ENCODE data around the gene SIPA1L3. TPM values are rescaled to one million over a fixed set of nuclear protein-coding genes. Genes with fewer than 3 reads are reported as not detected.

SIPA1L3 gene
- polyA plus RNA-seq, 1 donor from 2014 or later, result 2.8 TPM

- H3K9me3 ChIP-seq (ENCODE audit: low read length), result no peaks in the 10 kb centered on the region
- H3K27ac ChIP-seq (ENCODE audit: low read length), result no peak overlapping the region
- no peaks in the 10 kb centered on the region for H3K36me3 ChIP-seq (ENCODE audit: insufficient read depth, low read length)
- H3K4me3 ChIP-seq (ENCODE audit: low read length), result no peak overlapping the region
- H3K27me3 ChIP-seq (ENCODE audit: insufficient read depth, low read depth, low read length), result no peaks in the 10 kb centered on the region
- no peak overlapping the region for H3K9ac ChIP-seq (ENCODE audit: low read length)
- H3K79me2 ChIP-seq (replicated peaks; ENCODE audit: insufficient read depth, low read length), result no peaks in the 10 kb centered on the region
- H3F3A ChIP-seq (ENCODE audit: insufficient read depth, low read length, poor library complexity, severe bottlenecking), result no peaks in the 10 kb centered on the region
- no peaks in the 10 kb centered on the region for H3K9me2 ChIP-seq (ENCODE audit: insufficient read depth, low read length)
- TF ChIP-seq SMC3 (conservative IDR thresholded peaks at IDR 0.05; ENCODE audit: poor library complexity) (no peak), RAD21 (conservative IDR thresholded peaks at IDR 0.05) (no peak), EZH2 (IDR thresholded peaks at IDR 0.05; ENCODE audit: borderline replicate concordance, insufficient read depth, low read length, poor library complexity, severe bottlenecking) (no peak), EP300 (conservative IDR thresholded peaks at IDR 0.05; ENCODE audit: poor library complexity, severe bottlenecking) (no peak), POLR2AphosphoS5 (IDR thresholded peaks at IDR 0.05) (no peak), MXI1 (conservative IDR thresholded peaks at IDR 0.05; ENCODE audit: poor library complexity, severe bottlenecking) (no peak), REST (IDR thresholded peaks at IDR 0.05; ENCODE audit: borderline replicate concordance) (no peak), CTCF (IDR thresholded peaks at IDR 0.05; ENCODE audit: poor library complexity, severe bottlenecking) (no peak), TAF1 (IDR thresholded peaks at IDR 0.05; ENCODE audit: low read depth) (no peak)
- H4K20me1 ChIP-seq (ENCODE audit: insufficient read depth), result no peaks in the 10 kb centered on the region
- no peak overlapping the region for H2AFZ ChIP-seq (ENCODE audit: low read depth, low read length)
- H3K4me2 ChIP-seq (ENCODE audit: low read length), result no peak overlapping the region
Measured at GRCh38 chr19:38073841-38074685, 167.1 kb downstream of the SIPA1L3 start.

GRCh38 chr19:38076337-38076736 is 169.3 kb downstream of the SIPA1L3 start:
- no peak overlapping the region for H3K9ac ChIP-seq (ENCODE audit: low read length)
- H3K79me2 ChIP-seq (replicated peaks; ENCODE audit: insufficient read depth, low read length), result no peaks in the 10 kb centered on the region
- no peaks in the 10 kb centered on the region for H3F3A ChIP-seq (ENCODE audit: insufficient read depth, low read length, poor library complexity, severe bottlenecking)
- peak overlapping the region; percentile 27 for H3K27ac ChIP-seq (ENCODE audit: low read length)
- H2AFZ ChIP-seq (ENCODE audit: low read depth, low read length), result no peak overlapping the region
- H3K4me2 ChIP-seq (ENCODE audit: low read length), result no peak overlapping the region
- TF ChIP-seq EP300 (conservative IDR thresholded peaks at IDR 0.05; ENCODE audit: poor library complexity, severe bottlenecking) (peak; percentile 88), TAF1 (IDR thresholded peaks at IDR 0.05; ENCODE audit: low read depth) (no peak), SMC3 (conservative IDR thresholded peaks at IDR 0.05; ENCODE audit: poor library complexity) (peak; percentile 18), CTCF (IDR thresholded peaks at IDR 0.05; ENCODE audit: poor library complexity, severe bottlenecking) (no peak), MXI1 (conservative IDR thresholded peaks at IDR 0.05; ENCODE audit: poor library complexity, severe bottlenecking) (no peak), POLR2AphosphoS5 (IDR thresholded peaks at IDR 0.05) (peak; percentile 92), EZH2 (IDR thresholded peaks at IDR 0.05; ENCODE audit: borderline replicate concordance, insufficient read depth, low read length, poor library complexity, severe bottlenecking) (no peak), REST (IDR thresholded peaks at IDR 0.05; ENCODE audit: borderline replicate concordance) (no peak)
- H4K20me1 ChIP-seq (ENCODE audit: insufficient read depth), result no peaks in the 10 kb centered on the region
- no peaks in the 10 kb centered on the region for H3K27me3 ChIP-seq (ENCODE audit: insufficient read depth, low read depth, low read length)
- no peaks in the 10 kb centered on the region for H3K9me2 ChIP-seq (ENCODE audit: insufficient read depth, low read length)
- no peaks in the 10 kb centered on the region for H3K36me3 ChIP-seq (ENCODE audit: insufficient read depth, low read length)
- no peak overlapping the region for H3K4me3 ChIP-seq (ENCODE audit: low read length)
- no peaks in the 10 kb centered on the region for H3K9me3 ChIP-seq (ENCODE audit: low read length)

Measured in neural cell (in vitro differentiated cells).